Muscle of arm (tissue), 14 donors: ENCODE measurements around the gene CUTA. TPM values are rescaled to one million over a fixed set of nuclear protein-coding genes. Genes with fewer than 3 reads are reported as not detected.

ENCODE experiments used
- DNase-seq: peaks from one replicate; pipeline ENCODE4 v3.0.0-alpha.2; 2013
- long read RNA-seq, 11 donors: transcript quantifications; one replicate each; lab custom pipeline, GENCODE V29; 2026
- polyA plus RNA-seq, 12 donors: library from polyadenylated mRNA; unstranded; fragments of 120-200 nt; gene quantifications; one replicate each; pipeline ENCODE4 v1.2.1, GENCODE V29; 2013; ENCODE audit not compliant: insufficient read length in 12 of 12

CUTA gene
- polyA plus RNA-seq = 100 to 1,000 TPM in 11 of 12 donors, not detected in 1; 106 to 145 (median 118) TPM
- long read RNA-seq, donor 1, transcript CUTA-205 (5 exons, 1,054 nt) = minor isoform, 35 of 164 reads
- long read RNA-seq, donor 1, transcript CUTA-210 (6 exons, 769 nt) = major isoform, 54 of 164 reads
- long read RNA-seq, donor 1, transcript CUTA-214 (6 exons, 661 nt) = minor isoform, 32 of 164 reads
- long read RNA-seq, donor 1, transcript CUTA-203 (6 exons, 937 nt) = minor isoform, 22 of 164 reads
- long read RNA-seq, donor 1, partial matches to known transcripts = 18 of 164 reads
- long read RNA-seq, donor 1, other reads (novel, unspliced or antisense) = 0 of 164 reads
- long read RNA-seq, donor 2, transcript CUTA-214 (6 exons, 661 nt) = minor isoform, 17 of 94 reads
- long read RNA-seq, donor 2, transcript CUTA-210 (6 exons, 769 nt) = minor isoform, 14 of 94 reads
- long read RNA-seq, donor 2, transcript CUTA-205 (5 exons, 1,054 nt) = minor isoform, 28 of 94 reads
- long read RNA-seq, donor 2, transcript CUTA-203 (6 exons, 937 nt) = major isoform, 29 of 94 reads
- long read RNA-seq, donor 2, partial matches to known transcripts = 0 of 94 reads
- long read RNA-seq, donor 2, other reads (novel, unspliced or antisense) = 0 of 94 reads
- long read RNA-seq, donor 3, transcript CUTA-214 (6 exons, 661 nt) = minor isoform, 6 of 51 reads
- long read RNA-seq, donor 3, transcript CUTA-210 (6 exons, 769 nt) = minor isoform, 10 of 51 reads
- long read RNA-seq, donor 3, transcript CUTA-205 (5 exons, 1,054 nt) = minor isoform, 13 of 51 reads
- long read RNA-seq, donor 3, transcript CUTA-203 (6 exons, 937 nt) = major isoform, 20 of 51 reads
- long read RNA-seq, donor 3, partial matches to known transcripts = 0 of 51 reads
- long read RNA-seq, donor 3, other reads (novel, unspliced or antisense) = 0 of 51 reads
- long read RNA-seq, donor 4, transcript CUTA-205 (5 exons, 1,054 nt) = major isoform, 13 of 42 reads
- long read RNA-seq, donor 4, transcript CUTA-203 (6 exons, 937 nt) = minor isoform, 12 of 42 reads
- long read RNA-seq, donor 4, transcript CUTA-210 (6 exons, 769 nt) = minor isoform, 8 of 42 reads
- long read RNA-seq, donor 4, transcript CUTA-214 (6 exons, 661 nt) = minor isoform, 8 of 42 reads
- long read RNA-seq, donor 4, partial matches to known transcripts = 0 of 42 reads
- long read RNA-seq, donor 4, other reads (novel, unspliced or antisense) = 0 of 42 reads
- long read RNA-seq, donor 5, transcript CUTA-214 (6 exons, 661 nt) = minor isoform, 15 of 100 reads
- long read RNA-seq, donor 5, transcript CUTA-210 (6 exons, 769 nt) = minor isoform, 18 of 100 reads
- long read RNA-seq, donor 5, transcript CUTA-203 (6 exons, 937 nt) = major isoform, 37 of 100 reads
- long read RNA-seq, donor 5, transcript CUTA-205 (5 exons, 1,054 nt) = minor isoform, 28 of 100 reads
- long read RNA-seq, donor 5, partial matches to known transcripts = 0 of 100 reads
- long read RNA-seq, donor 5, other reads (novel, unspliced or antisense) = 0 of 100 reads
- long read RNA-seq, donor 6, transcript CUTA-205 (5 exons, 1,054 nt) = minor isoform, 15 of 54 reads
- long read RNA-seq, donor 6, transcript CUTA-214 (6 exons, 661 nt) = minor isoform, 9 of 54 reads
- long read RNA-seq, donor 6, transcript CUTA-210 (6 exons, 769 nt) = minor isoform, 11 of 54 reads
- long read RNA-seq, donor 6, transcript CUTA-203 (6 exons, 937 nt) = major isoform, 17 of 54 reads
- long read RNA-seq, donor 6, partial matches to known transcripts = 0 of 54 reads
- long read RNA-seq, donor 6, other reads (novel, unspliced or antisense) = 0 of 54 reads
- long read RNA-seq, donor 7, transcript CUTA-210 (6 exons, 769 nt) = minor isoform, 5 of 53 reads
- long read RNA-seq, donor 7, transcript CUTA-203 (6 exons, 937 nt) = minor isoform, 16 of 53 reads
- long read RNA-seq, donor 7, transcript CUTA-205 (5 exons, 1,054 nt) = major isoform, 25 of 53 reads
- long read RNA-seq, donor 7, transcript CUTA-214 (6 exons, 661 nt) = minor isoform, 7 of 53 reads
- long read RNA-seq, donor 7, partial matches to known transcripts = 0 of 53 reads
- long read RNA-seq, donor 7, other reads (novel, unspliced or antisense) = 0 of 53 reads
- long read RNA-seq, donor 8, transcript CUTA-214 (6 exons, 661 nt) = minor isoform, 17 of 102 reads
- long read RNA-seq, donor 8, transcript CUTA-203 (6 exons, 937 nt) = major isoform, 35 of 102 reads
- long read RNA-seq, donor 8, transcript CUTA-205 (5 exons, 1,054 nt) = minor isoform, 26 of 102 reads
- long read RNA-seq, donor 8, transcript CUTA-210 (6 exons, 769 nt) = minor isoform, 13 of 102 reads
- long read RNA-seq, donor 8, partial matches to known transcripts = 5 of 102 reads
- long read RNA-seq, donor 8, other reads (novel, unspliced or antisense) = 0 of 102 reads
- long read RNA-seq, donor 9, transcript CUTA-214 (6 exons, 661 nt) = minor isoform, 13 of 50 reads
- long read RNA-seq, donor 9, transcript CUTA-210 (6 exons, 769 nt) = minor isoform, 6 of 50 reads
- long read RNA-seq, donor 9, transcript CUTA-203 (6 exons, 937 nt) = major isoform, 16 of 50 reads
- long read RNA-seq, donor 9, transcript CUTA-205 (5 exons, 1,054 nt) = minor isoform, 14 of 50 reads
- long read RNA-seq, donor 9, partial matches to known transcripts = 0 of 50 reads
- long read RNA-seq, donor 9, other reads (novel, unspliced or antisense) = 0 of 50 reads
- long read RNA-seq, donor 10, transcript CUTA-210 (6 exons, 769 nt) = minor isoform, 24 of 84 reads
- long read RNA-seq, donor 10, transcript CUTA-203 (6 exons, 937 nt) = major isoform, 27 of 84 reads
- long read RNA-seq, donor 10, transcript CUTA-205 (5 exons, 1,054 nt) = minor isoform, 18 of 84 reads
- long read RNA-seq, donor 10, transcript CUTA-214 (6 exons, 661 nt) = minor isoform, 9 of 84 reads
- long read RNA-seq, donor 10, partial matches to known transcripts = 5 of 84 reads
- long read RNA-seq, donor 10, other reads (novel, unspliced or antisense) = 0 of 84 reads
- long read RNA-seq, donor 11, transcript CUTA-203 (6 exons, 937 nt) = major isoform, 35 of 103 reads
- long read RNA-seq, donor 11, transcript CUTA-205 (5 exons, 1,054 nt) = minor isoform, 26 of 103 reads
- long read RNA-seq, donor 11, transcript CUTA-214 (6 exons, 661 nt) = minor isoform, 20 of 103 reads
- long read RNA-seq, donor 11, transcript CUTA-210 (6 exons, 769 nt) = minor isoform, 18 of 103 reads
- long read RNA-seq, donor 11, partial matches to known transcripts = 0 of 103 reads
- long read RNA-seq, donor 11, other reads (novel, unspliced or antisense) = 0 of 103 reads

- peak; percentile 100 for DNase-seq
Observed at GRCh38 chr6:33417903-33418689, at the start of gene CUTA. TSS of gene CUTA (minus strand) at chr6:33418107. CDS start at chr6:33418000, 107 bp downstream.

GRCh38 chr6:33467091-33467490 is 49.2 kb upstream of the CUTA start:
- no peak for DNase-seq

GRCh38 chr6:33466075-33466735 is 48.3 kb upstream of the CUTA start:
- DNase-seq = no peak

GRCh38 chr6:33459226-33459625 is 41.3 kb upstream of the CUTA start:
- DNase-seq = no peak

- no peak for DNase-seq
Observed at GRCh38 chr6:33458676-33459075, 40.8 kb upstream of the CUTA start.

GRCh38 chr6:33456156-33456555 is 38.2 kb upstream of the CUTA start:
- DNase-seq = no peak

GRCh38 chr6:33455051-33455450 is 37.1 kb upstream of the CUTA start:
- no peak for DNase-seq

- peak; percentile 96 for DNase-seq
Observed at GRCh38 chr6:33454009-33454946, 36.4 kb upstream of the CUTA start, which contains the start of gene ZBTB9. TSS of gene ZBTB9 (plus strand) at chr6:33454576. CDS start at chr6:33455101, 525 bp downstream.

- no peak for DNase-seq
Observed at GRCh38 chr6:33453393-33454008, 35.6 kb upstream of the CUTA start.

GRCh38 chr6:33452496-33452895 is 34.6 kb upstream of the CUTA start:
- no peak for DNase-seq

- DNase-seq = no peak
Observed at GRCh38 chr6:33451606-33452005, 33.7 kb upstream of the CUTA start.

GRCh38 chr6:33450434-33450833 is 32.5 kb upstream of the CUTA start:
- no peak for DNase-seq

- no peak for DNase-seq
Observed at GRCh38 chr6:33446356-33446755, 28.4 kb upstream of the CUTA start.

GRCh38 chr6:33445119-33445603 is 27.3 kb upstream of the CUTA start:
- no peak for DNase-seq
